Spinal cord (tissue), 10 donors: ENCODE measurements around the gene NLRC5. TPM values are rescaled to one million over a fixed set of nuclear protein-coding genes. Genes with fewer than 3 reads are reported as not detected.
"Not testable (repeated sequence)": the region's sequence is repeated elsewhere in the genome, so short reads cannot be mapped to it uniquely, and the experiment has no call there.

Experiments
- DNase-seq, 6 donors: peaks; one replicate each; pipeline versions ENCODE4 v3.0.0 to v3.0.0-alpha.2; 2013 to 2015; ENCODE audit warnings: low spot score in 6 of 6, low read depth in 4 of 6
- H3K27ac ChIP-seq: one replicate; pipeline ENCODE4 v1.5.1; 2013; ENCODE audit warnings: low read depth, low read length, control low read depth
- H3K27me3 ChIP-seq: one replicate; pipeline ENCODE4 v1.6.1; 2013; ENCODE audit warnings: low read length; ENCODE audit not compliant: control insufficient read depth, insufficient read depth
- H3K36me3 ChIP-seq: one replicate; pipeline ENCODE4 v1.6.1; 2013; ENCODE audit warnings: low read length; ENCODE audit not compliant: control insufficient read depth, insufficient read depth
- H3K4me1 ChIP-seq: one replicate; pipeline ENCODE4 v1.6.1; 2013; ENCODE audit warnings: low read length; ENCODE audit not compliant: control insufficient read depth, insufficient read depth
- H3K4me3 ChIP-seq: one replicate; pipeline ENCODE4 v1.5.1; 2013; ENCODE audit warnings: low read depth, low read length, control low read depth
- H3K9me3 ChIP-seq: one replicate; pipeline ENCODE4 v1.6.1; 2013; ENCODE audit warnings: low read length; ENCODE audit not compliant: control insufficient read depth, insufficient read depth
- whole genome bisulfite sequencing: methylation state at CpG from one replicate; pipeline ENCODE4 v1.1.5; 2013; ENCODE audit warnings: missing lambda C conversion rate; ENCODE audit not compliant: insufficient coverage; 5-methylcytosine and 5-hydroxymethylcytosine counted together
- polyA plus RNA-seq, 2 donors: library from polyadenylated mRNA; unstranded; fragments of 120-200 nt; gene quantifications; one replicate each; pipeline ENCODE4 v1.2.1, GENCODE V29; 2013; ENCODE audit not compliant: insufficient read length in 2 of 2
- total RNA-seq, 2 donors: library from RNA; depleted of rRNA in 1 of 2; stranded (reverse); fragments of 120-200 nt in 1 of 2; fragments of >200 nt in 1 of 2; gene quantifications; one replicate each; pipeline versions ENCODE4 v1.2.3 to v1.2.4, GENCODE V29; 2013 to 2014
- donor health status: healthy.

Gene NLRC5
- total and polyA plus RNA-seq, 4 donors: 2.5 to 5.7 (median 4.8) TPM

DNA sequence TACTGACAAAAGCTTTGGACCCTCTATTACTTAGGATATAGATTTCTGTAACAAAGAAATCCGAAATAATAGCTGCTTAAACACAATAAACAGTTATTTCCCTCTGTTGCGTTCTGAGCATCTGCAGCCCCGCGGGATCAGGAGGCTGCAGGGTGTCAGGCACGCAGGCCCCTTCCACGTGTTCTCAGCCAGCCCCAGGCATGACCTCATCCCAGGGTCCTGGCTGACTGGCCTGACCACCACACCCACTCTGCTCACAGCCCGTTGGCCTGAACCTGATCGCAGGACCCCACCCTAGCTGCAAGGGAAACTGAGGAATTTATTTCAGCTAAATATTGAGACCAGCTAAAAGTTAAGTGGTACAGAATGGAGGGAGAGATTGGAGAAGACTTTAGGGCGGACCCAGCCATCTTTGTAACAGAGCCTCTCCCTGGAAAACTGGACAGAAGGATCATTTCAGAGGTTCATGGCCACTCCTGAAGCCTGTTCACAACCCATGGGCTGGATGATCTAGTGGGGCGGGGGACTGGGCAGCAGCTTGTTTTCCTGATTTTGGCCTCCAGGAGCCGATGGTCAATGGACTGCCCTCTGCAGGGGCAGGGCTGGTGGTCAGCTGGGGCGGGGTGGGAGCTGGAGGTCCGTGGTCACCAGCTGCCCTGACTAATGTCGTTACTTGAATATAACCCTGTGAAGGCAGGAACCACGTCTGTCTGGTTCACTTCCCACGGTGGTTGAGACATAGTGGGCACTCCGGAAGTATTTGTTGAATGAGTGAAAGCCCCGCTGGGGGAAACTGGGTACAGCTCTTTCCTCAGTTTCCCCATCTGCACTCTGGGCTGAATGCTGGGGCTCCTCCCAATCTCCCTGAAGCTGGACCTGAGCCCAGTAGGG is 16.7 kb upstream of the NLRC5 start:
- 69% methylated on average over 15 of the region's 18 CpGs for WGBS
- Histone ChIP-seq H3K27ac (no peak overlapping the region), H3K9me3 (no peaks in the 10 kb centered on the region), H3K27me3 (no peaks in the 10 kb centered on the region), H3K4me3 (no peak overlapping the region), H3K4me1 (no peaks in the 10 kb centered on the region), H3K36me3 (no peaks in the 10 kb centered on the region)
- no peak for DNase-seq

DNA sequence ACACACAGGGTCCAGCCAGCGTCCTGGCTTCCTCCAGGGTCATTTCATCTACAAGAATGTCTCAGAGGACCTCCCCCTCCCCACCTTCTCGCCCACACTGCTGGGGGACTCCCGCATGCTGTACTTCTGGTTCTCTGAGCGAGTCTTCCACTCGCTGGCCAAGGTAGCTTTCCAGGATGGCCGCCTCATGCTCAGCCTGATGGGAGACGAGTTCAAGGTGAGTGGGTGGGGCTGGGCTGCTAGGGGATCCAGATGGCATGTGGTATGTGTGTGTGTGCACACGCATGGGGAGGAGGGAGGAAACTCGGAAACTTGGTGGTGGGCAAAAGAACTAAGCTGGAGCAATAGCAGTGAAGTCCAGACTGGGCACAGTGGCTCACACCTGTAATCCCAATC is 16.1 kb upstream of the NLRC5 start:
- 81% methylated on average over 7 of the region's 9 CpGs for WGBS
- H3K27ac ChIP-seq: no peak overlapping the region
- H3K4me3 ChIP-seq: no peak overlapping the region
- no peaks in the 10 kb centered on the region for H3K9me3 ChIP-seq
- no peaks in the 10 kb centered on the region for H3K27me3 ChIP-seq
- DNase-seq: no peak
- H3K4me1 ChIP-seq: no peaks in the 10 kb centered on the region
- no peaks in the 10 kb centered on the region for H3K36me3 ChIP-seq

DNA sequence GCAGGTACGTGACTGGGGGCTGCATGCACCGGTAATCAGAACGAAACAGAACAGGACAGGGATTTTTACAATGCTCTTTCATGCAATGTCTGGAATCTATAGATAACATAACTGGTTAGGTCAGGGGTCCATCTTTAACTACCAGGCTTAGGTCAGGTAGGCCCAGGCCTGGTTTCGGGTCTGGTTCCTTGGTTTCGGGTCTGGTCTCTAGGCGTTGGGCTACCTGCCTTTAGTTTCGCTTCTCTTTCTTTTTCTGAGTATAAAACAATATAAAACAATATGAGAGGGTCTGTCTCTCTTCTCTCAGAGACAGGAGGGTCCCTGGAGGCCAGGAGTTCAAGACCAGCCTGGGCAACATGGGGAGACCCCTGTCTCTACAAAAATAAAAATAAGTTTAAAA is 15.5 kb upstream of the NLRC5 start:
- not testable (repeated sequence) for H3K4me3 ChIP-seq, H3K27me3 ChIP-seq, H3K27ac ChIP-seq, DNase-seq, H3K9me3 ChIP-seq, H3K4me1 ChIP-seq, H3K36me3 ChIP-seq
- no CpG with 5 or more reads among the region's 7 CpGs for WGBS

DNA sequence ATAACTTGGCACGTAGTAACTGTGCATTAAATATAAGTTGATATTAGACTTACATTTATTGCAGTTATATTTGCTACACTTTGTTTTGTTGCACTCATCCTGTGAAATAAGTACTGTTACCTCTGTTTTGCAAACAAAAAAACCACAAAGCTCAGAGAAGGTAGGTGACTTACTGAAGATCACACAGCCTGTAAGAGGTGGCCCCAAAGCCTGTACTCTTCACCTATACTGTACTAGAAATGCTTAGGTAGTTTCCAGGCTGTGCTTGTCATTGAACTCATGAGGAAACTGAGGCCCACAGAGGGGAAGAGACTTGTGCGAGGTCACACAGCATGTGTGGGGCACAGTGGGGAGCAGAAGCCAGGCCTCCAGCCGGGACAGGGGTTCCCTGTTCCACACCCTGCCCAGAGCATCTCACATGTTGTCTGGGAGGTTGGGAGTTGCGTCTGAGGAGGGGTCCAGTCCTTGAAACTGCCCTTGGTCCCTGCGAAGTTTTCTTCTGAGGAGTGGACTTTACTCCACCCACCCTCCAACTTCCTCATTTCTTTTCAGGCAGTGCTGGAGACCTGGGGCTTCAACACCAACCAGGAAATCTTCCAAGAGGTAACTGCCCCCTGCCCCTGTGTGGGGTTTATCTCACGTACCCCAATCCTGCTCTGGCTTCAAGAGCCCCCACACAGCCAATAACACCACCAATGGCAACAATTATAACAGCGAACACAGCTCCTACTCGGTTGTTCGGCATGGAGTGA is 14.6 kb upstream of the NLRC5 start:
- 56% methylated on average over 2 of the region's 9 CpGs for WGBS

DNA sequence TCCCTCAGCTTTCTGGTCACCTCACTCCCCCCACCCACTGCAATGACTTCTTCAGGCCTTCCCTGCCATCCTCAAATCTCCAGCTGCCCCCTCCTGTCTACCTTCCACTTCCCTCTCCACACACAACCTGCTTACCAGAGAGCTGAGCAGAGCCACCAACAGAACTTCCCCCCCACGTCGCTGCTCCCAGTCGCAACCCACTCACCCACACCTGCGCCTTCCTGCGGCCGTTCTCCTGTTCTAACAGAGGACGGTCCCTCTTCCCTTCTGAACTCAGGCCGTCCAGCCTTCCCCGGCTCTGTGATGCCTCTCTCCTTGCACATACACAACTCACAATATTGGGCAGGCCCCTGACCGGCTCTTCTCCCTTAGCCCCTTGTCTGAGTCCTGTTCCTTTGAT is 13.6 kb upstream of the NLRC5 start:
- 95% methylated on average over 10 of the region's 10 CpGs for WGBS
- Histone ChIP-seq H3K4me1 (no peaks in the 10 kb centered on the region), H3K36me3 (no peaks in the 10 kb centered on the region), H3K27me3 (no peaks in the 10 kb centered on the region), H3K4me3 (no peak overlapping the region), H3K27ac (no peak overlapping the region), H3K9me3 (no peaks in the 10 kb centered on the region)
- DNase-seq: no peak

More for the DNA sequence above, 14.6 kb upstream of the NLRC5 start:
- H3K27ac ChIP-seq: no peak overlapping the region
- H3K27me3 ChIP-seq: no peaks in the 10 kb centered on the region
- no peaks in the 10 kb centered on the region for H3K4me1 ChIP-seq
- H3K36me3 ChIP-seq: no peaks in the 10 kb centered on the region
- no peak for DNase-seq
- H3K4me3 ChIP-seq: no peak overlapping the region
- no peaks in the 10 kb centered on the region for H3K9me3 ChIP-seq

DNA sequence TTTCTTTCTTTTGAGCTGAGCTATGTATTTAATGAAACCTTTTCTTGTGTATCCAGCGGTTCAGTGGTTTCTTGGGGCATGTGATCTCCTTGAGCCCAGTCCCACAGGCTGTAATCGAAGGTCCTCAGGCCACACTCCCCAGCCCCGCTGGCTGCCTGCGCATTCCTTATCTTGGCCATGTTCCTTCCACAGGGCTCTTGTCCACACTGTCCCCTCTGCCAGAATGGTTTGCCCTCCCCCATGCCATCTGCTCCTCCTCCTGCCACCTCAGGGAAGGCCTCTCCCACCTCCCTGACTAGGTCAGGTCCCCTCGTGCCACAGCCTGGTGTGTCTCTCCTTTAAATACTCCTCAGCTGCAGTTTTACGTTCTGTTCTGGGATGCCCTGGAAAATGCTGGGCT is 12.1 kb upstream of the NLRC5 start:
- H3K4me3 ChIP-seq: no peak overlapping the region
- DNase-seq: no peak
- H3K27me3 ChIP-seq: no peaks in the 10 kb centered on the region
- WGBS: 79% methylated on average over 6 of the region's 6 CpGs
- H3K27ac ChIP-seq: no peak overlapping the region
- H3K4me1 ChIP-seq: no peaks in the 10 kb centered on the region
- no peaks in the 10 kb centered on the region for H3K36me3 ChIP-seq
- no peaks in the 10 kb centered on the region for H3K9me3 ChIP-seq

DNA sequence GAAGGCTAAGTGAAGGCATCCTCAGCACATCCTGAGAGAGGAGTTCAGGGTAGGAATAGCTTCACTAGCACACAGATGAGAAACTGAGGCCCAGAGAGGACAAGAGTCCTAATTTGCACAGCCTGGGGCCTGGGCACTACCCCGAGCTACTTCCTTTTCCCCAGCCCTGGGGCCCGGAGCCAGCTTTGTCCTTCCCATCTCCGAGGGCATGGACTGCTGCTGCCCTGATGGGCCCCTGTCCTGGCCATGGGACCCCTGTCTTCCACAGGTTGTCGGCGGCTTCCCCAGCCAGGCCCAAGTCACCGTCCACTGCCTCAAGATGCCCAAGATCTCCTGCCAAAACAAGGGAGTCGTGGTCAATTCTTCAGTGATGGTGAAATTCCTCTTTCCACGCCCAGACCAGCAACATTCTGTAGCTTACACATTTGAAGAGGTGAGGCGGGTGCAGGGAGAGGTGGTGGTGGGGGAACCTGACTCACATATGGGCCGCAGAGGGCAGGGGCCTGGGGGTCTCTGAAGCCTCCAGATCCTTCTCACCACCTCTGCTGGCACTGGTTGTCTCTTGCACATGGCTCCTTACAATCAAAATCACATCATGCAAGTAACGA is 11.4 kb upstream of the NLRC5 start:
- H3K4me1 ChIP-seq: no peaks in the 10 kb centered on the region
- no peaks in the 10 kb centered on the region for H3K36me3 ChIP-seq
- DNase-seq: no peak
- H3K9me3 ChIP-seq: no peaks in the 10 kb centered on the region
- no peaks in the 10 kb centered on the region for H3K27me3 ChIP-seq
- no peak overlapping the region for H3K27ac ChIP-seq
- WGBS: 89% methylated on average over 8 of the region's 11 CpGs
- H3K4me3 ChIP-seq: no peak overlapping the region

DNA sequence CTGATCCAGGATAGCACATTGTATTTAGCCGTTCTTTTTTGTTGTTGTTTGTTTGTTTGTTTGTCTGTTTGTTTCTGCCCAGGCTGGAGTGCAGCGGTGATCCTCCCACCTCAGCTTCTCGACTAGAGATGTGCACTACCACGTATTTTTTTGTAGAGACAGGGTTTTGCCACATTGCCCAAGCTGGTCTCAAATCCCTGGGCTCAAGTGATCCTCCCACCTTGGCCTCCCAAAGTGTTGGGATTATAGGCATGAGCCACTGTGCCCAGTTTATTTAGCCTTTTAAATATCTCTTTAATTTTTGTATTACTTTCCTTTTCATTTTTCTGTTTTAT is 9.2 kb upstream of the NLRC5 start:
- Histone ChIP-seq H3K4me3 (no peak overlapping the region), H3K27ac (no peak overlapping the region), H3K27me3 (no peaks in the 10 kb centered on the region), H3K9me3 (no peaks in the 10 kb centered on the region), H3K36me3 (no peaks in the 10 kb centered on the region), H3K4me1 (no peaks in the 10 kb centered on the region)
- no CpG with 5 or more reads among the region's 4 CpGs for WGBS
- no peak for DNase-seq

DNA sequence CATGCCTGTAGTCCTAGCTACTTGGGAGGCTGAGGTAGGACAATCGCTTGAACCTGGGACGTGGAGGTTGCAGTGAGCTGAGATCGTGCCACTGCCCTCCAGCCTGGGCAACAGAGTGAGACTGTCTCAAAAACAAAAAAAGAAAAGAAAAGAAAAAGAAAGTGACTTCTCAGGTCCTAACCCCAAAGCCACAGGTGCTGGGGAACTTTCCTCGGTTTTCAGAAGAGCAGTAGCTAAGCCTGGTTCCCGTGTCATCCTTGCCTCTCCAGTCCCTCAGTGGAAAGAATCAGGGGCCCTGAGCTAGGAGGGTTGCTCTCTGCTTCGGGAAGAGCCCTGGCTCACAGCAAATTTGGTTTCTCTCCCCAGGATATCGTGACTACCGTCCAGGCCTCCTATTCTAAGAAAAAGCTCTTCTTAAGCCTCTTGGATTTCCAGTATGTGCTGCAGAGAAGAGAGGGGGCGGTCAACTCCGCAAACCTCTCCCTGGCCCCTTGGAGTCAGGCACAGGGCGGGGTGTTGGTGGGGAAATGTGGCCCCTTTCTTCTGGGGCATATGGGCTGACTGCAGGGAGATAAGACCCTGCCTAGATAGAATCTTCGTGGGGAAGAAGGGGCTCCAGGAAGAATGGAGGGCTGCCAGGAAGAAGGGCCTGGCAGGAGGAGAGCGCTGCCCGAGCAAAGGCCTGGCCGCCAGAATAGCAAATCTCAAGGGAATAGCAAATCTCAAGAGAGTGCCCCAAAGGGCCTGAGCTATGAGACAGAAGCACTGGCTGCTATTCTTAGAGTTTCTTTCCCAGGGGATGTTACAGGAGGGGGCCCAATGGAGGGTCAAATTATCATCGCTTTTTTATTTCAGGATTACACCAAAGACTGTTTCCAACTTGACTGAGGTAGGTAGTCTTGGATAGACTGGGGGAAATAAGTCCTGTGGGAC is 8.3 kb upstream of the NLRC5 start:
- Histone ChIP-seq H3K27ac (no peak overlapping the region), H3K27me3 (no peaks in the 10 kb centered on the region), H3K36me3 (no peaks in the 10 kb centered on the region), H3K9me3 (no peaks in the 10 kb centered on the region), H3K4me3 (no peak overlapping the region), H3K4me1 (no peaks in the 10 kb centered on the region)
- no peak for DNase-seq
- 72% methylated on average over 15 of the region's 16 CpGs for WGBS
